ENCODE results near the gene THTPA. TPM values are rescaled to one million over a fixed set of nuclear protein-coding genes. Genes with fewer than 3 reads are reported as not detected.
A peak's percentile ranks its signal among the peaks of the same experiment; 100 is the strongest.

Gene THTPA
- total RNA-seq, 1 donor from 2014 or later, result 19.3 TPM

DNA sequence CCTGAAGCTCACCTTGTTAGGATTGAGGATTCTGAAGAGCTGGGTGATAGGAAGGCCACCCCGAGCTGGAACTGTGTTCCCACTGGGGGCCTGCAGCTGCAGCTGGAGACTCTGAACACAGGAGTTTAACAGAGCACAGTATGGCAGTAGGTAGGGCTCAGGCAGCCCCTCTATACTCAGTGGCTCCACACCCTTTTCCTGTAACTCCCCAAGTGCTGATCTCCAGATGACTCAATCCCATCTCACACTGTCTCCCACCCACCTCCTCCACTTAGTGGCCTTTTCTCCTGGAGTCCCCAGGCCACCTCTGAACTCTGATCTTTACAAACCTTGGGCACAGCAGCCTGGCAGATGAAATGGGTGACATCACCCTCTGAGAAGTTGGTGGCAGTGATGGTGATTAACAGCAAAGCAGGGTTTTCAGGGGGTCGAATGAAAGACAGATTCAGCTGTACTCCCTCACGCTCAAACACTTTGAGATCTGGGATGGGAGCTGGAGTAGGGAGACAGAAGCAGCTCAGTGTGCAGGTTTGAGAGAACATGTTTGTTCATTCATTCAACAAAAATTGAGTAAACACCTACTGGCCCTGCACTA lies 4.0 kb downstream of the THTPA start:
- Mint-ChIP-seq H3K4me1 (ENCODE audit: low read depth, unreplicated experiment) (peaks cover 25% of the 10 kb centered on the region), H3K4me3 (ENCODE audit: unreplicated experiment) (no peak overlapping the region), H3K36me3 (ENCODE audit: unreplicated experiment) (no peaks in the 10 kb centered on the region), H3K27ac (ENCODE audit: unreplicated experiment) (no peak overlapping the region), H3K27me3 (ENCODE audit: unreplicated experiment) (peaks cover 15% of the 10 kb centered on the region), H3K9me3 (ENCODE audit: unreplicated experiment) (peaks cover 7% of the 10 kb centered on the region)
- DNase-seq, result no peak
- TF ChIP-seq, protein P1, sequence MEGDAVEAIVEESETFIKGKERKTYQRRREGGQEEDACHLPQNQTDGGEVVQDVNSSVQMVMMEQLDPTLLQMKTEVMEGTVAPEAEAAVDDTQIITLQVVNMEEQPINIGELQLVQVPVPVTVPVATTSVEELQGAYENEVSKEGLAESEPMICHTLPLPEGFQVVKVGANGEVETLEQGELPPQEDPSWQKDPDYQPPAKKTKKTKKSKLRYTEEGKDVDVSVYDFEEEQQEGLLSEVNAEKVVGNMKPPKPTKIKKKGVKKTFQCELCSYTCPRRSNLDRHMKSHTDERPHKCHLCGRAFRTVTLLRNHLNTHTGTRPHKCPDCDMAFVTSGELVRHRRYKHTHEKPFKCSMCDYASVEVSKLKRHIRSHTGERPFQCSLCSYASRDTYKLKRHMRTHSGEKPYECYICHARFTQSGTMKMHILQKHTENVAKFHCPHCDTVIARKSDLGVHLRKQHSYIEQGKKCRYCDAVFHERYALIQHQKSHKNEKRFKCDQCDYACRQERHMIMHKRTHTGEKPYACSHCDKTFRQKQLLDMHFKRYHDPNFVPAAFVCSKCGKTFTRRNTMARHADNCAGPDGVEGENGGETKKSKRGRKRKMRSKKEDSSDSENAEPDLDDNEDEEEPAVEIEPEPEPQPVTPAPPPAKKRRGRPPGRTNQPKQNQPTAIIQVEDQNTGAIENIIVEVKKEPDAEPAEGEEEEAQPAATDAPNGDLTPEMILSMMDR (IDR thresholded peaks at IDR 0.05; ENCODE audit: partially characterized antibody, unreplicated experiment), result no peak

DNA sequence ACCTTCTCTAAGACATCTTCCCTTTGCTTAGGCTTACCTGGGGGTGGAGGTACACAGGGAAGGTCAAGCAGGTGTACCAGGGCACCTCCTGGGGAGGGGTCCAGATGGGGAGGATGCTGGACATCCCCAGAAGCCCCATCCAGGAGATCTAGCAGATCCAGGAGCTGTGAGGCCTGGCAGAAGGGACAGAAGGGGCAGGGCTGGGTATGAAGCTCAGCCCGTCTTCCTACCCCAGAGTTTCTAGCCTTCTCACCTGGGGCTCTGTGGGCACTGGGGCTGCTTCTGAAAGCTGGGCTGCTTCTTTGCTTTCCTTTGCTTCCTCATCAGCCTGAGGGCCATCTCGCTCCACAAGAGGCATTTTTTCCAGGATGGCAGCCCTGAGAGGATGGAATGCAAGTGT lies 5.2 kb downstream of the THTPA start:
- DNase-seq, result no peak
- TF ChIP-seq, protein P1 (IDR thresholded peaks at IDR 0.05; ENCODE audit: partially characterized antibody, unreplicated experiment), result no peak
- Mint-ChIP-seq H3K4me3 (ENCODE audit: unreplicated experiment) (no peak overlapping the region), H3K27me3 (ENCODE audit: unreplicated experiment) (peaks cover 14% of the 10 kb centered on the region), H3K9me3 (ENCODE audit: unreplicated experiment) (peaks cover 7% of the 10 kb centered on the region), H3K27ac (ENCODE audit: unreplicated experiment) (no peak overlapping the region), H3K36me3 (ENCODE audit: unreplicated experiment) (no peaks in the 10 kb centered on the region), H3K4me1 (ENCODE audit: low read depth, unreplicated experiment) (peaks cover 23% of the 10 kb centered on the region)

DNA sequence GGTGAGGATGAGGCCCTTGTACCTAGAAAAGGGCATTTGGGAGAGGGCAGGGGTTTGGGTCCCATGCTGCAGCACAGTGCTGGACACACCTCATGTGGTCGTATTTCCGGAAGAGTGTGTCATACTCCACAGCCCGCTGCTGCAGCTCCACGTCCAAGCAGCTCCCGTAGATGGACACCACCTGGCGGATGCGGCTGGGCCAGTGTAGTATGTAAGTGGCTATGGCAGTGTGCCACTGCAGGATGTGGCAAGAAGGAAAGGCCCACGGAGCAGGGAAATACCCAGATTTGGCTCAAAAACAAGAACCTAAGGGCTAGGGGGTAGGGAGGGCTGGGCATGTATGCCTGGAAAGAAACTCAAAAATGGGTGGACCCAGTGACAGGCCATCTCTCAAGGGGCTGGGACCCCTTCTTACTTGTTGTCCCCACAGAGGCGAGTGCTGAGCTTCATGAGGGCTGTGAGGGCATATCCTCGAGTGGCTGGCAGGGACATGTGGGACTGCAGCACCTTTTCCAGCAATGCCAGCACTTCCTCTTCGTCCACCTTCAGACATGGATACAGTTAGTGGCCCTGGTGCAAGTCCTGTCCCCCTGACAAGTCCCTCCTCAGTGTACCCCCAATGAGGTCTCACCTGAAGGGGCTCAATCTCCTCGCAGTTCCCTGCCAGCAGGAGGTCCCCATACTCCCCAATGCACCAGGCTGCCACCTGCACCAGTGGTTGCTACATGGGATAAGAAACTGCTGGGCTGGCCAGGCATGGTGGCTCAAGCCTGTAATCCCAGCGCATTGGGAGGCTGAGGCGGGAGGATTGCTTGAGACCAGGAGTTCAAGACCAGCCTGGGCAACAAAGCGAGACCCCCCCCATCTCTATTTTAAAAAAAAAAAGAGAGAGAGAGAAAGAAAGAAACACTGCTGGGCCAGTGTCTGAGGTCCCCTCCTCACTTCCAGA lies 6.1 kb downstream of the THTPA start:
- no peak overlapping the region for H3K4me3 Mint-ChIP-seq (ENCODE audit: unreplicated experiment)
- H3K27me3 Mint-ChIP-seq (ENCODE audit: unreplicated experiment), result peaks cover 13% of the 10 kb centered on the region
- TF ChIP-seq, protein P1 (IDR thresholded peaks at IDR 0.05; ENCODE audit: partially characterized antibody, unreplicated experiment), result no peak
- peak; percentile 16 for DNase-seq
- peaks cover 11% of the 10 kb centered on the region for H3K9me3 Mint-ChIP-seq (ENCODE audit: unreplicated experiment)
- no peaks in the 10 kb centered on the region for H3K36me3 Mint-ChIP-seq (ENCODE audit: unreplicated experiment)
- H3K27ac Mint-ChIP-seq (ENCODE audit: unreplicated experiment), result peak overlapping the region; percentile 52
- H3K4me1 Mint-ChIP-seq (ENCODE audit: low read depth, unreplicated experiment), result peaks cover 18% of the 10 kb centered on the region

DNA sequence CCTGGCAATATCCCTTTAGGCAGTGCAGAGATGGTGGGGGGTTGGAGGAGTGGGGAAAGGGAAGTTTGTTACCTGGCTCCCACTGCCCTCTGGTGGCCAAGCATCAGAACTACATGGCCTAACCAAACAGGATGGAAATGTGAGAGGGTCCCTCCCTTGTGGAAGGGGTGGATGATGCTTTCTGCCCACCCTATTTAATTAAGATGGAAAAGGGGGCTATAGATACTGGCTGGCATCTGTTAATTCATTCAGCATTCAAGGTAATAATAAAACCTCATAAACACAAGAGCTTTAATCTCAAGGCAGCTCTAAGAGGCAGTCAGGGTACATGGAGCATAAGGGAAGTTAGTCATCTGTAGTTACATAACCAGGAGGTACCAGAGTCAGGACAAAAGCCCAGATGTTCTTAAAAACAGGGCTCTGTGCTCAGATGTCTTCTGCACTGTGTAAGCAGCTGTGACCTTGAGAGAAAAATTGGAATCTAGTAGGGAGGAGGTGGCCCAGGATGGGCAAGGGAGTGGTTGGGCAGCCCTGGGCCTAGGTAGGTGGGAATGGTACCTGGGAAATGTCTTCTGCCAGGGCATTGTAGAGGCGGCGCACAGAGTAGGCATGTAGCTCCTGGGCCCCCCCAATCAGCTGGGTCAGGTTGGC lies 6.9 kb downstream of the THTPA start:
- DNase-seq, result peak; percentile 84
- TF ChIP-seq, protein P1 (IDR thresholded peaks at IDR 0.05; ENCODE audit: partially characterized antibody, unreplicated experiment), result peak; percentile 96
- peak overlapping the region; percentile 77 for H3K27ac Mint-ChIP-seq (ENCODE audit: unreplicated experiment)
- no peak overlapping the region for H3K4me3 Mint-ChIP-seq (ENCODE audit: unreplicated experiment)
- H3K4me1 Mint-ChIP-seq (ENCODE audit: low read depth, unreplicated experiment), result peaks cover 15% of the 10 kb centered on the region
- no peaks in the 10 kb centered on the region for H3K36me3 Mint-ChIP-seq (ENCODE audit: unreplicated experiment)
- peaks cover 13% of the 10 kb centered on the region for H3K9me3 Mint-ChIP-seq (ENCODE audit: unreplicated experiment)
- peaks cover 16% of the 10 kb centered on the region for H3K27me3 Mint-ChIP-seq (ENCODE audit: unreplicated experiment)

Measured in glutamatergic neuron (in vitro differentiated cells).